GM12878 (cell line): ENCODE results near the gene GRAMD1B.

Experiments
- BRCA1 ChIP-seq: IDR thresholded peaks from 2 replicates; pipeline ENCODE4 v1.6.1; 2011; ENCODE audit warnings: low read depth, low read length, improper control_type of control experiment
- EP300 ChIP-seq, 2 experiments: fragments of 150-350 bp in 1 of 2; IDR thresholded peaks; 2 replicates each; pipeline ENCODE4 v1.6.1; 2011 to 2012; ENCODE audit warnings: low read depth in 2 of 2, low read length in 2 of 2, borderline replicate concordance in 1 of 2, improper control_type of control experiment in 1 of 2, inconsistent platforms in 1 of 2; ENCODE audit not compliant: control insufficient read depth in 1 of 2
- JUNB ChIP-seq: IDR thresholded peaks from 2 replicates; pipeline ENCODE4 v1.6.1; 2016; ENCODE audit warnings: antibody characterized with exemption, mild to moderate bottlenecking
- JUND ChIP-seq: IDR thresholded peaks from 2 replicates; pipeline ENCODE4 v1.6.1; 2012; ENCODE audit warnings: low read depth, mild to moderate bottlenecking, low read length, improper control_type of control experiment, moderate library complexity
- POLR2A ChIP-seq: IDR thresholded peaks from 2 replicates; pipeline ENCODE4 v1.6.1; 2011; ENCODE audit warnings: low read depth, mild to moderate bottlenecking, low read length
- RFX5 ChIP-seq: IDR thresholded peaks from 2 replicates; pipeline ENCODE4 v1.6.1; 2011; ENCODE audit warnings: low read depth, low read length, improper control_type of control experiment
- SMC3 ChIP-seq: IDR thresholded peaks from 2 replicates; pipeline ENCODE4 v1.6.1; 2011; ENCODE audit warnings: low read length, improper control_type of control experiment, borderline replicate concordance
- SREBF2 ChIP-seq: IDR thresholded peaks from 2 replicates; pipeline ENCODE4 v1.6.1; 2012; ENCODE audit warnings: mild to moderate bottlenecking, low read length
- YY1 ChIP-seq: IDR thresholded peaks from 2 replicates; pipeline ENCODE4 v1.6.1; 2011; ENCODE audit warnings: low read depth, mild to moderate bottlenecking, low read length
- ZNF274 ChIP-seq: IDR thresholded peaks from one replicate; pipeline ENCODE4 v1.8.0; 2011; ENCODE audit not compliant: insufficient read length, insufficient read depth
- TF ChIP-seq, protein P1 (sequence below), 3 experiments: IDR thresholded peaks in 2 of 3; conservative IDR thresholded peaks in 1 of 3; 2 replicates each; pipeline ENCODE4 v1.5.1; 2011; ENCODE audit warnings: low read depth in 3 of 3, low read length in 3 of 3, mild to moderate bottlenecking in 3 of 3, control low read depth in 2 of 3, moderate library complexity in 2 of 3, inconsistent platforms in 1 of 3, mixed read lengths in 1 of 3; ENCODE audit not compliant: control insufficient read depth in 2 of 3, insufficient read depth in 1 of 3; ENCODE audit errors: extremely low read depth in 1 of 3

- TF ChIP-seq POLR2A (no peak), ZNF274 (no peak), YY1 (0 out of 2 replicates have a peak, but pooled peaks have one; percentile 30), SREBF2 (no peak), BRCA1 (no peak), EP300 (IDR thresholded peaks at IDR 0.05; ENCODE audit: borderline replicate concordance in 1 of 2, control insufficient read depth in 1 of 2, low read depth in 2 of 2, low read length in 2 of 2) (peak in 1 of 2 experiments; percentile 45; a peak in 2 of 4 replicates), SMC3 (no peak), RFX5 (no peak), JUND (no peak), JUNB (peak; percentile 64)
- TF ChIP-seq, protein P1, sequence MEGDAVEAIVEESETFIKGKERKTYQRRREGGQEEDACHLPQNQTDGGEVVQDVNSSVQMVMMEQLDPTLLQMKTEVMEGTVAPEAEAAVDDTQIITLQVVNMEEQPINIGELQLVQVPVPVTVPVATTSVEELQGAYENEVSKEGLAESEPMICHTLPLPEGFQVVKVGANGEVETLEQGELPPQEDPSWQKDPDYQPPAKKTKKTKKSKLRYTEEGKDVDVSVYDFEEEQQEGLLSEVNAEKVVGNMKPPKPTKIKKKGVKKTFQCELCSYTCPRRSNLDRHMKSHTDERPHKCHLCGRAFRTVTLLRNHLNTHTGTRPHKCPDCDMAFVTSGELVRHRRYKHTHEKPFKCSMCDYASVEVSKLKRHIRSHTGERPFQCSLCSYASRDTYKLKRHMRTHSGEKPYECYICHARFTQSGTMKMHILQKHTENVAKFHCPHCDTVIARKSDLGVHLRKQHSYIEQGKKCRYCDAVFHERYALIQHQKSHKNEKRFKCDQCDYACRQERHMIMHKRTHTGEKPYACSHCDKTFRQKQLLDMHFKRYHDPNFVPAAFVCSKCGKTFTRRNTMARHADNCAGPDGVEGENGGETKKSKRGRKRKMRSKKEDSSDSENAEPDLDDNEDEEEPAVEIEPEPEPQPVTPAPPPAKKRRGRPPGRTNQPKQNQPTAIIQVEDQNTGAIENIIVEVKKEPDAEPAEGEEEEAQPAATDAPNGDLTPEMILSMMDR (IDR thresholded peaks at IDR 0.05 in 2 of 3, conservative IDR thresholded peaks at IDR 0.05 in 1 of 3; ENCODE audit: control insufficient read depth in 2 of 3, extremely low read depth in 1 of 3, insufficient read depth in 1 of 3, low read depth in 3 of 3, low read length in 3 of 3), result peak in 1 of 3 experiments; percentile 2; a peak in 1 of 6 replicates
Measured at GRCh38 chr11:123479048-123479837, 49.2 kb downstream of the GRAMD1B start.
